Adrenal gland (tissue), 19 donors: ENCODE data around the gene TMEM37. TPM values are rescaled to one million over a fixed set of nuclear protein-coding genes. Genes with fewer than 3 reads are reported as not detected.
A peak's percentile ranks its signal among the peaks of the same experiment; 100 is the strongest.

Experiments used
- DNase-seq, 7 donors: peaks; one replicate each; pipeline ENCODE4 v3.0.0-alpha.2; 2019 to 2020
- H3K27ac ChIP-seq, 5 donors: fragments of 200-600 bp; sonication (generic) in 4 of 5; 1 replicate in 3 of 5; 2 replicates in 2 of 5; pipeline versions ENCODE4 v1.5.1 to v1.8.0; 2016 to 2020; ENCODE audit warnings: mild to moderate bottlenecking in 1 of 5
- H3K27me3 ChIP-seq: fragments of 200-600 bp; 2 replicates; pipeline ENCODE4 v1.8.0; 2021
- H3K36me3 ChIP-seq, 2 donors: fragments of 200-600 bp; replicated peaks in 1 of 2; 1 replicate in 1 of 2; 2 replicates in 1 of 2; pipeline versions ENCODE4 v1.5.1 to v1.8.0; 2018 to 2022
- H3K4me1 ChIP-seq, 2 donors: fragments of 200-600 bp; replicated peaks in 1 of 2; 1 replicate in 1 of 2; 2 replicates in 1 of 2; pipeline versions ENCODE4 v1.5.1 to v1.8.0; 2018 to 2021
- H3K4me3 ChIP-seq, 4 donors: fragments of 200-600 bp; sonication (generic) in 3 of 4; one replicate each; pipeline ENCODE4 v1.5.1; 2016 to 2018
- H3K9me3 ChIP-seq, 3 donors: fragments of 200-600 bp; sonication (generic) in 1 of 3; replicated peaks in 1 of 3; 1 replicate in 2 of 3; 2 replicates in 1 of 3; pipeline versions ENCODE4 v1.5.1 to v1.8.0; 2016 to 2021
- POLR2A ChIP-seq, 2 donors: fragments of 450-650 bp; IDR thresholded peaks; one replicate each; pipeline ENCODE4 v1.6.1; 2017; ENCODE audit warnings: antibody characterized with exemption in 2 of 2, mild to moderate bottlenecking in 2 of 2, moderate library complexity in 1 of 2
- WGBS, 4 donors: extraction: QIAGEN DNeasy Blood & Tissue Kit in 2 of 4; methylation state at CpG; one replicate each; pipeline versions ENCODE4 v1.1.5 to v1.1.7; 2013 to 2017; 5-methylcytosine and 5-hydroxymethylcytosine counted together
- intact Hi-C, 2 donors: fragments of 100-400 bp; cut with DNase I; formaldehyde crosslinking; loops; one replicate each; pipeline versions ENCODE4 v1.14.1 to v1.15.0; 2022 to 2023
- long read RNA-seq, 10 donors: library from polyadenylated mRNA in 3 of 10; unstranded in 2 of 10; stranded (forward) in 1 of 10; transcript quantifications; one replicate each; pipeline ENCODE4 v2.0.0 and lab custom pipeline, GENCODE V29; 2021 to 2026
- polyA plus RNA-seq, 3 donors: library from polyadenylated mRNA; stranded (reverse); fragments of 200-250 nt in 2 of 3; fragments of 350-450 nt in 1 of 3; fragmentation: Illumina TruSeq in 1 of 3; extraction: RNeasy Lipid Tissue Mini Kit (QIAGEN cat#74804) in 1 of 3; gene quantifications; one replicate each; pipeline ENCODE4 v1.2.3, GENCODE V29; 2013 to 2014
- total RNA-seq, 9 donors: library from RNA; depleted of rRNA in 4 of 9; stranded (reverse); fragments of >200 nt in 4 of 9; fragments of 120-200 nt in 1 of 9; fragmentation: NEBNext Ultra II Directional in 1 of 9; extraction: Animal tissue kit (Norgen Biotek cat#: 25700) in 1 of 9; gene quantifications; one replicate each; pipeline versions ENCODE4 v1.1.0 to v1.2.4, GENCODE V29; 2013 to 2023
- TF ChIP-seq, protein P1 (sequence below), 6 experiments: fragments of 450-650 bp in 4 of 6; fragments of 200-600 bp in 2 of 6; sonication (generic) in 1 of 6; IDR thresholded peaks; 1 replicate in 5 of 6; 2 replicates in 1 of 6; pipeline versions ENCODE4 v1.5.1 to v1.8.0; 2016 to 2021; ENCODE audit warnings: antibody characterized with exemption in 6 of 6, mild to moderate bottlenecking in 2 of 6, moderate library complexity in 1 of 6
- donor health status: healthy with polysubstance abuse.
- donor health status: Bipolar disorder and iron deficiency.
- donor health status: DM: yes; HTN: yes; CAD: no.
- donor health status: DM: no; HTN: no; CAD: no.
- donor health status: DM: no; HTN: no; CAD: no.
- donor health status: DM: yes; HTN: yes; CAD: no.

The TMEM37 gene, protein sequence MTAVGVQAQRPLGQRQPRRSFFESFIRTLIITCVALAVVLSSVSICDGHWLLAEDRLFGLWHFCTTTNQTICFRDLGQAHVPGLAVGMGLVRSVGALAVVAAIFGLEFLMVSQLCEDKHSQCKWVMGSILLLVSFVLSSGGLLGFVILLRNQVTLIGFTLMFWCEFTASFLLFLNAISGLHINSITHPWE
- 10 to 100 TPM in 8 of 9 donors, 1 to 10 TPM in 1; 5.5 to 31.8 (median 18.4) TPM for total RNA-seq
- polyA plus RNA-seq, result 1 to 10 TPM; 6.9 to 8.5 (median 7.2) TPM
- long read RNA-seq, donor 1, transcript TMEM37-201 (2 exons, 1,688 nt), result major isoform, 10 of 11 reads
- long read RNA-seq, donor 1, partial matches to known transcripts, result 0 of 11 reads
- long read RNA-seq, donor 1, other reads (novel, unspliced or antisense), result 0 of 11 reads
- long read RNA-seq, donor 2, partial matches to known transcripts, result 0 of 4 reads
- long read RNA-seq, donor 2, other reads (novel, unspliced or antisense), result 0 of 4 reads
- long read RNA-seq, donor 3, transcript TMEM37-201 (2 exons, 1,688 nt), result major isoform, 18 of 23 reads
- long read RNA-seq, donor 3, partial matches to known transcripts, result 5 of 23 reads
- long read RNA-seq, donor 3, other reads (novel, unspliced or antisense), result 0 of 23 reads
- long read RNA-seq, donor 4, transcript TMEM37-201 (2 exons, 1,688 nt), result major isoform, 22 of 25 reads
- long read RNA-seq, donor 4, partial matches to known transcripts, result 2 of 25 reads
- long read RNA-seq, donor 4, other reads (novel, unspliced or antisense), result 1 of 25 reads
- long read RNA-seq, donor 5, transcript TMEM37-201 (2 exons, 1,688 nt), result major isoform, 58 of 65 reads
- long read RNA-seq, donor 5, partial matches to known transcripts, result 1 of 65 reads
- long read RNA-seq, donor 5, other reads (novel, unspliced or antisense), result 6 of 65 reads
- long read RNA-seq, donor 6, transcript TMEM37-201 (2 exons, 1,688 nt), result major isoform, 9 of 9 reads
- long read RNA-seq, donor 6, partial matches to known transcripts, result 0 of 9 reads
- long read RNA-seq, donor 6, other reads (novel, unspliced or antisense), result 0 of 9 reads
- long read RNA-seq, donor 7, partial matches to known transcripts, result 0 of 3 reads
- long read RNA-seq, donor 7, other reads (novel, unspliced or antisense), result 0 of 3 reads
- long read RNA-seq, donor 8, transcript TMEM37-201 (2 exons, 1,688 nt), result major isoform, 13 of 25 reads
- long read RNA-seq, donor 8, partial matches to known transcripts, result 12 of 25 reads
- long read RNA-seq, donor 8, other reads (novel, unspliced or antisense), result 0 of 25 reads
- long read RNA-seq, donor 9, transcript TMEM37-201 (2 exons, 1,688 nt), result major isoform, 8 of 8 reads
- long read RNA-seq, donor 9, partial matches to known transcripts, result 0 of 8 reads
- long read RNA-seq, donor 9, other reads (novel, unspliced or antisense), result 0 of 8 reads
- long read RNA-seq, donor 10, transcript TMEM37-201 (2 exons, 1,688 nt), result major isoform, 10 of 17 reads
- long read RNA-seq, donor 10, partial matches to known transcripts, result 7 of 17 reads
- long read RNA-seq, donor 10, other reads (novel, unspliced or antisense), result 0 of 17 reads

DNA sequence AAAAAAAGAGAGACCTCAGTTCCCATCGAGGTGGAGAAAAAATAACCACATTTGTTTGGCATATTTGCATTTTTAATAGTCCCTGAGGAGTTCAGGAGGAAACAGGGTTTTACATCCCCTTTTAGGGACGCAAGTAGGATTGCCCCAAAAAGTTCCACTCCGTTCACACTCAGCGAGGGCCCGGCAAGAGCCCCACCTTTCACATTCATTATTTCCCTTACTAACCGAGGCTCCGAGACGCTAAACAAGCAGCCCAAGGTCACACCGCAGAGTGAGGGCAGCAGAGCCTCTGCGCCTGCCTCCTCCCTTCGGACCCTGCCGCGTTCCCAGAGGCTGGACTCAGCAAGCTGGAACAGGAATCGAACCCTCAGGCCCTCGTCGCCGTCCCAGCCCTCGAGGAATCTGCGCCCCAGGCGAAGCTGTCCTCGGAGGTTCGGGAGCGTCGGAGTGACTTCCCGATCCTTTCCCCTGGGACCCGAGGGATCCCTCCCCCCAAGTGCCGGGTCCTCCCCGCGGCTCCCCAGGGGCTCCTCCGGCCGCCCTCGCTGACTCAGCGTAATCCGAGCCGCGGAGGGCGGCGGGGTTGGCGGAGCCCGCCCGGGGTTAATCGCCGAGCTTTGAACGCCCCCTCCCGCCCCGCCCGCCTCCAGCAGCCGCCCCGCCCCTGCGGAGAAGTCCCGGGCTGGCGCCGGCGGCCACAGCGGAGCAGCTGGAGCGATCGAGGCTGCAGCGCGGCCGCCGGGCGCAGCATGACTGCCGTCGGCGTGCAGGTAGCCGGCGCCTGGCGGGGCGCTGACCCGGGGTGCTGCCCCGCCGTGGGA, at the start of gene TMEM37:
Gene TMEM37, plus strand, starts transcription at position 700 of the 821 bp plus-strand sequence. Its CDS starts 50 bp downstream, at position 750.
- Histone ChIP-seq H3K36me3 (no peaks in the 10 kb centered on the region), H3K27me3 (no peaks in the 10 kb centered on the region), H3K4me1 (peaks cover 33 to 76% of the 10 kb centered on the region in 2 donors), H3K9me3 (no peaks in the 10 kb centered on the region), H3K4me3 (peak within 1 kb of the TSS in 3 of 4 donors; percentile 2 to 62 (median 8)), H3K27ac (peak within 1 kb of the TSS; percentile 23 to 87 (median 64))
- peak; percentile 82 to 85 (median 83) for DNase-seq
- intact Hi-C loops, result no loop called here
- WGBS, 4 donors, result 2 to 9% (median 3%) methylated on average over 12 to 72 of the region's 72 CpGs
- TF ChIP-seq, protein P1, sequence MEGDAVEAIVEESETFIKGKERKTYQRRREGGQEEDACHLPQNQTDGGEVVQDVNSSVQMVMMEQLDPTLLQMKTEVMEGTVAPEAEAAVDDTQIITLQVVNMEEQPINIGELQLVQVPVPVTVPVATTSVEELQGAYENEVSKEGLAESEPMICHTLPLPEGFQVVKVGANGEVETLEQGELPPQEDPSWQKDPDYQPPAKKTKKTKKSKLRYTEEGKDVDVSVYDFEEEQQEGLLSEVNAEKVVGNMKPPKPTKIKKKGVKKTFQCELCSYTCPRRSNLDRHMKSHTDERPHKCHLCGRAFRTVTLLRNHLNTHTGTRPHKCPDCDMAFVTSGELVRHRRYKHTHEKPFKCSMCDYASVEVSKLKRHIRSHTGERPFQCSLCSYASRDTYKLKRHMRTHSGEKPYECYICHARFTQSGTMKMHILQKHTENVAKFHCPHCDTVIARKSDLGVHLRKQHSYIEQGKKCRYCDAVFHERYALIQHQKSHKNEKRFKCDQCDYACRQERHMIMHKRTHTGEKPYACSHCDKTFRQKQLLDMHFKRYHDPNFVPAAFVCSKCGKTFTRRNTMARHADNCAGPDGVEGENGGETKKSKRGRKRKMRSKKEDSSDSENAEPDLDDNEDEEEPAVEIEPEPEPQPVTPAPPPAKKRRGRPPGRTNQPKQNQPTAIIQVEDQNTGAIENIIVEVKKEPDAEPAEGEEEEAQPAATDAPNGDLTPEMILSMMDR (IDR thresholded peaks at IDR 0.05), result no peak
- TF ChIP-seq POLR2A (IDR thresholded peaks at IDR 0.05), result peak in 1 of 2 donors; percentile 61

DNA sequence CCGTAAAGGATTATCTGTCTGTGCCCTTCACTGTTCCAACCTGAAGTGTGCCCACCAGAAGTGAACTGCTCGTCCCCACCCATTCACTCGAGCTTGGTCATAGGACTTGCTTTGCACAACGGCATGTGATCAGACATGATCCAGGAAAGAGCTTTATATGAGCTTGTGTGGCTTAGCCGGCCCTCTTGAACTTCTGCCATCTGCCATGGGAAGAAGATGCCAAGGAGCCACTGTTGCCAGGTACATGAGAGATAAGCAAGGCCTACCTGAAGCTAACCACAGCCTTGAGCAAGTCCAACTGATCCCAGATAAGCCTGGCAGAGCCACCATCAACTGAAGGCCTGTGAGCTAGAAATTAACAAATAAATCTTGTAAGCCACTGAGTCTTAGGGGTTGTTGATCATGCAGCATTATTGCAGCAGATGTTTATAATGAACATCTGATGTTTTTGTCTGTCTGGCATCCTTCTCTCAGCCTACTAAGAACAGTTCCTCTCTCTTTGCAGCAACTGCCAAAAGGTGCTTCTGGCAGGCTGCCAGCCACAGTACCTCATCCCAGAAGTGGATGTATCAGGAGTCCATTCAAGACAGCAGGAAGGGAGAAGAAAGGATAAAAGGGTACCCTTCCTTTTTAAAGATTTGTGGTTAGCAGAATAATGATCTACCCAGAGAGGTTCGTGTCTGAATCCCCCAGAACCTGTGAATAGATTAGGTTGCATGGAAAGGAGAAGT, 48.1 kb upstream of the TMEM37 start:
- TF ChIP-seq, protein P1 (IDR thresholded peaks at IDR 0.05), result no peak
- no peak for TF ChIP-seq POLR2A (IDR thresholded peaks at IDR 0.05)
- H3K9me3 ChIP-seq, result no peaks in the 10 kb centered on the region
- intact Hi-C loops, result no loop called here
- H3K4me3 ChIP-seq, result no peak overlapping the region
- peaks cover 0 to 11% of the 10 kb centered on the region in 2 donors for H3K4me1 ChIP-seq
- no peaks in the 10 kb centered on the region for H3K27me3 ChIP-seq
- DNase-seq, result no peak
- no peak overlapping the region for H3K27ac ChIP-seq
- 72 to 91% (median 84%) methylated on average over 5 to 6 of the region's 6 CpGs for WGBS, 4 donors
- H3K36me3 ChIP-seq, result no peaks in the 10 kb centered on the region

DNA sequence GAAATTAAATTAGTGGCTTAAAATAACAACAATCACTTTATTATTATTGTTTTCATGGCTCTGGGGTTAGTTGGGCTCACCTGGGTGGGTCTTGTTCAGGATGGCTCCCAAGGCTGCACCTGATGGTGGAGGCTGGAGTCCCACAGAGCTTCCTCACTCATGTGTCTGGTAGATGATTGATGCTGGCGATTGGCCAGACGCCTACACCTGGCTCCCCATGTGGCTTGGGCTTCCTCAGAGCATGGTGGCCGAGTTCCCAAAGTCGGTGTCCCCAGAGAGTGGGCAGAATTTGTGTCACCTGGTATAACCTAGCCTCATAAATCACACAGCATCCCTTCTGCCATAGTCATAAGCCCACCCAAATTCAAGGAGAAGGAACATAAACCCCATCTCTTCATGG, 46.7 kb upstream of the TMEM37 start:
- no peak for DNase-seq
- no peak for TF ChIP-seq POLR2A (IDR thresholded peaks at IDR 0.05)
- TF ChIP-seq, protein P1 (IDR thresholded peaks at IDR 0.05), result no peak
- no peaks in the 10 kb centered on the region for H3K9me3 ChIP-seq

More for the DNA sequence above, 46.7 kb upstream of the TMEM37 start:
- Histone ChIP-seq H3K4me1 (peaks cover 9 to 24% of the 10 kb centered on the region in 2 donors), H3K4me3 (no peak overlapping the region), H3K36me3 (no peaks in the 10 kb centered on the region), H3K27ac (no peak overlapping the region), H3K27me3 (no peaks in the 10 kb centered on the region)
- WGBS, 4 donors, result 62 to 82% (median 78%) methylated on average over 4 of the region's 4 CpGs
- intact Hi-C loops, result no loop called here
